Endothelial cell of umbilical vein (primary cell): Measurements from ENCODE around the gene EEFSEC.

Experiments used
- POLR2A ChIP-seq: IDR thresholded peaks from 2 replicates; pipeline ENCODE4 v1.6.1; 2012; ENCODE audit warnings: low read depth, mild to moderate bottlenecking, control low read depth, low read length
- POLR2AphosphoS5 ChIP-seq: IDR thresholded peaks from 2 replicates; pipeline ENCODE4 v1.6.1; 2012; ENCODE audit warnings: low read depth, mild to moderate bottlenecking, control low read depth, low read length, moderate library complexity; ENCODE audit not compliant: insufficient read depth
- TF ChIP-seq, protein P1 (sequence below), 2 donors: IDR thresholded peaks; 1 replicate in 1 of 2; 2 replicates in 1 of 2; pipeline ENCODE4 v1.5.1; 2011; ENCODE audit warnings: low read length in 2 of 2, mild to moderate bottlenecking in 2 of 2, moderate library complexity in 2 of 2, control low read depth in 1 of 2, inconsistent platforms in 1 of 2, low read depth in 1 of 2; ENCODE audit not compliant: insufficient read depth in 1 of 2; ENCODE audit errors: extremely low read depth in 1 of 2

DNA sequence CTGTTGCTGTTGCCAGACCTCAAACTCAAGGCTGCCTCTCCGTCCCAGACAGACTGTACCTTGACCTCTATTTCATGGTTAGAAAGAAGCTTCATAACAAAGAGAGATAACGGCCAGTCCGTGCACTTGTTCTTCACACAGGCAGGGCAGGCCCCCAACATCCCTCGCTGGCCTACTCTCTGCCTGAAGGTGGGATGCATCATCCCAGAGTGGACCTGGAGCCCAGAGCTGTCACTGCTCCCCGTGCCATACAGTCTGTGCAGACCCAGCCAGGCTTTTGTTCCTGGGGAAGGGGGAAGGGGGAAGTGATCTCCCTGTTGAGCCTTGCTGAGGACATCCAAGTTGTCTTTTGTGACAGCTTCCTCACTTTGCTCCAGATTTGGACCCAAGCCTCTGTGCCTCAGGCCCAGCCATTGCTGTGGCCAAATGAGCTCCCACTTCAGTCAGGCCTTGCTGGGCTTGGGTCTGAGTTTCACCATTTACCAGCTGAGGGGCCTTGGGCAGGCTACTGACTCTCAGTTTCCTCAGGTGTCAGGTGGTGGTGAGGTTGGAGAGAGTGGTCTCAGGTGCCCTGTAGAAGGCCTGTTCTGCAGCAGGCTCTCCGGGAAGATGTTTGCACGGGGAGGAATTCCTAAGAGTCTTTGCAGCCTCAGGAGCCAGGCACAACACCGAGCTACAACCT lies 171.8 kb downstream of the EEFSEC start:
- TF ChIP-seq, protein P1, sequence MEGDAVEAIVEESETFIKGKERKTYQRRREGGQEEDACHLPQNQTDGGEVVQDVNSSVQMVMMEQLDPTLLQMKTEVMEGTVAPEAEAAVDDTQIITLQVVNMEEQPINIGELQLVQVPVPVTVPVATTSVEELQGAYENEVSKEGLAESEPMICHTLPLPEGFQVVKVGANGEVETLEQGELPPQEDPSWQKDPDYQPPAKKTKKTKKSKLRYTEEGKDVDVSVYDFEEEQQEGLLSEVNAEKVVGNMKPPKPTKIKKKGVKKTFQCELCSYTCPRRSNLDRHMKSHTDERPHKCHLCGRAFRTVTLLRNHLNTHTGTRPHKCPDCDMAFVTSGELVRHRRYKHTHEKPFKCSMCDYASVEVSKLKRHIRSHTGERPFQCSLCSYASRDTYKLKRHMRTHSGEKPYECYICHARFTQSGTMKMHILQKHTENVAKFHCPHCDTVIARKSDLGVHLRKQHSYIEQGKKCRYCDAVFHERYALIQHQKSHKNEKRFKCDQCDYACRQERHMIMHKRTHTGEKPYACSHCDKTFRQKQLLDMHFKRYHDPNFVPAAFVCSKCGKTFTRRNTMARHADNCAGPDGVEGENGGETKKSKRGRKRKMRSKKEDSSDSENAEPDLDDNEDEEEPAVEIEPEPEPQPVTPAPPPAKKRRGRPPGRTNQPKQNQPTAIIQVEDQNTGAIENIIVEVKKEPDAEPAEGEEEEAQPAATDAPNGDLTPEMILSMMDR (IDR thresholded peaks at IDR 0.05; ENCODE audit: extremely low read depth in 1 of 2, insufficient read depth in 1 of 2, low read depth in 1 of 2, low read length in 2 of 2), result no peak
- TF ChIP-seq POLR2AphosphoS5 (no peak), POLR2A (no peak)
